ENCODE measurements around the gene SPRR2D. TPM values are rescaled to one million over a fixed set of nuclear protein-coding genes. Genes with fewer than 3 reads are reported as not detected.
"Not testable (repeated sequence)": the region's sequence is repeated elsewhere in the genome, so short reads cannot be mapped to it uniquely, and the experiment has no call there.

The SPRR2D gene
- total RNA-seq, 4 donors from 2014 or later = not detected

GRCh38 chr1:153025797-153026196 lies 15.1 kb downstream of the SPRR2D start:
- H3K36me3 ChIP-seq = no peaks in the 10 kb centered on the region
- in situ Hi-C loops (cut with MboI; ENCODE audit: low pct_ligation_motif_present in 1 of 4, low pct_unique_long_range_greater_than_20kb in 1 of 4, low sequenced_read_pairs in 3 of 4) (no loop called here), intact Hi-C loops (cut with DNase I; ENCODE audit: low total_unique reads) (no loop called here)
- no peaks in the 10 kb centered on the region for H3K4me1 ChIP-seq
- no peaks in the 10 kb centered on the region for H3K27me3 ChIP-seq
- H3K4me3 ChIP-seq = no peak overlapping the region
- no peak for TF ChIP-seq POLR2A (IDR thresholded peaks at IDR 0.05)
- no peak for TF ChIP-seq EP300 (IDR thresholded peaks at IDR 0.05; ENCODE audit: low read depth)
- TF ChIP-seq POLR2AphosphoS5 (IDR thresholded peaks at IDR 0.05) = no peak
- no peak for TF ChIP-seq CTCF (IDR thresholded peaks at IDR 0.05)
- WGBS, 2 donors (ENCODE audit: low coverage in 1 of 2) = 71% methylated on average over 1 of the region's 1 CpG
- H3K9me3 ChIP-seq = no peaks in the 10 kb centered on the region
- DNase-seq = no peak
- H3K27ac ChIP-seq = no peak overlapping the region

- TF ChIP-seq CTCF (IDR thresholded peaks at IDR 0.05) (no peak), EP300 (IDR thresholded peaks at IDR 0.05; ENCODE audit: low read depth) (no peak), POLR2AphosphoS5 (IDR thresholded peaks at IDR 0.05) (no peak), POLR2A (IDR thresholded peaks at IDR 0.05) (no peak)
- WGBS, 2 donors (ENCODE audit: low coverage in 1 of 2) = 78 to 85% methylated on average over 1 of the region's 1 CpG
- Histone ChIP-seq H3K27ac (no peak overlapping the region), H3K4me3 (no peak overlapping the region), H3K36me3 (no peaks in the 10 kb centered on the region), H3K9me3 (no peaks in the 10 kb centered on the region), H3K4me1 (no peaks in the 10 kb centered on the region), H3K27me3 (no peaks in the 10 kb centered on the region)
- intact Hi-C loops (cut with DNase I; ENCODE audit: low total_unique reads) = no loop called here
- in situ Hi-C loops (cut with MboI; ENCODE audit: low pct_ligation_motif_present in 1 of 4, low pct_unique_long_range_greater_than_20kb in 1 of 4, low sequenced_read_pairs in 3 of 4) = no loop called here
- no peak for DNase-seq
Observed at GRCh38 chr1:153024413-153024812, 16.5 kb downstream of the SPRR2D start.

GRCh38 chr1:153023109-153023508 lies 17.8 kb downstream of the SPRR2D start:
- Histone ChIP-seq H3K4me1 (no peaks in the 10 kb centered on the region), H3K9me3 (no peaks in the 10 kb centered on the region), H3K27me3 (no peaks in the 10 kb centered on the region), H3K4me3 (no peak overlapping the region), H3K27ac (no peak overlapping the region), H3K36me3 (no peaks in the 10 kb centered on the region)
- in situ Hi-C loops (cut with MboI; ENCODE audit: low pct_ligation_motif_present in 1 of 4, low pct_unique_long_range_greater_than_20kb in 1 of 4, low sequenced_read_pairs in 3 of 4) = no loop called here
- 90 to 92% methylated on average over 2 to 7 of the region's 7 CpGs for WGBS, 2 donors (ENCODE audit: low coverage in 1 of 2)
- TF ChIP-seq POLR2AphosphoS5 (IDR thresholded peaks at IDR 0.05) (no peak), CTCF (IDR thresholded peaks at IDR 0.05) (no peak)
- intact Hi-C loops (cut with DNase I; ENCODE audit: low total_unique reads) = no loop called here
- DNase-seq = no peak

- WGBS, 2 donors (ENCODE audit: low coverage in 1 of 2) = 62 to 68% methylated on average over 6 to 9 of the region's 9 CpGs
- H3K4me3 ChIP-seq; H3K4me1 ChIP-seq; DNase-seq; intact Hi-C loops (cut with DNase I; ENCODE audit: low total_unique reads); H3K36me3 ChIP-seq; H3K9me3 ChIP-seq; in situ Hi-C loops (cut with MboI; ENCODE audit: low pct_ligation_motif_present in 1 of 4, low pct_unique_long_range_greater_than_20kb in 1 of 4, low sequenced_read_pairs in 3 of 4); H3K27ac ChIP-seq; H3K27me3 ChIP-seq: not testable (repeated sequence)
Observed at GRCh38 chr1:153022340-153022739, 18.6 kb downstream of the SPRR2D start.

DNA sequence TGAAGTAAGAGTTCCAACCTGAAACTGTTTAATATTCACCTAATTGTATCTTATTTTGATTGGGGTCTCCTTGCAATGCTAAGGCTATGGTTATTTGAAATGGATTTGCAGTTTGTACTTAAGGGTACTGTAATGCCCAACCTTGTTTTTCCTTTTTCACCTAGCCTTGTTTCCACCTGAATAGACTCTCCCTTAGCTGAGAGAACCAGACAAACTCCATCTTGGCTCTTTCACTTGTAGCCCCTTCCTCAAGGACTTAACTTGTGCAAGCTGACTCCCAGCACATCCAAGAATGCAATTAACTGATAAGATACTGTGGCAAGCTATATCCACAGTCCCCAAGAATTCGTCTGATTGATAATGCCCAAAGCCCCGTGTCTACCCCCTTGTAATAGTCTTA lies 19.1 kb downstream of the SPRR2D start:
- DNase-seq; in situ Hi-C loops (cut with MboI; ENCODE audit: low pct_ligation_motif_present in 1 of 4, low pct_unique_long_range_greater_than_20kb in 1 of 4, low sequenced_read_pairs in 3 of 4); H3K4me3 ChIP-seq; intact Hi-C loops (cut with DNase I; ENCODE audit: low total_unique reads); H3K9me3 ChIP-seq; H3K4me1 ChIP-seq; H3K36me3 ChIP-seq; H3K27ac ChIP-seq; H3K27me3 ChIP-seq: not testable (repeated sequence)
- 17 to 45% methylated on average over 2 of the region's 2 CpGs for WGBS, 2 donors (ENCODE audit: low coverage in 1 of 2)

DNA sequence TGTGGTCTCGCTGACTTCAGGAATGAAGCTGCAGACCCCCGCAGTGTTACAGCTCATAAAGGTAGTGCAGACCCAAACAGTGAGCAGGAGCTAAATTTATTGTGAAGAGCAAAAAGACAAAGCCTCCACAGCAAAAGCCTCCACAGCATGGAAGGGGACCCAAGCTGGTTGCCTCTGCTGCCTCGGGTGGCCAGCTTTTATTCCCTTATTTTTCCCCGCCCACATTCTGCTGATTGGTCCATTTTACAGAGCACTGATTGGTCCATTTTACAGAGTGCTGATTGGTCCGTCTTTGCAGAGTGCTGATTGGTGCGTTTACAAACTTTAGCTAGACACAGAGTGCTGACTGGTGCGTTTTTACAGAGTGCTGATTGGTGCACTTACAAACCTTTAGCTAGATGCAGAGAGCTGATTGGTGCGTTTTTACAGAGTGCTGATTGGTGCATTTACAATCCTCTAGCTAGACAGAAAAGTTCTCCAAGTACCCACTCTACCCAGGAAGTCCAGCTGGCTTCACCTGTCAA lies 29.6 kb downstream of the SPRR2D start:
- H3K27me3 ChIP-seq; in situ Hi-C loops (cut with MboI; ENCODE audit: low pct_ligation_motif_present in 1 of 4, low pct_unique_long_range_greater_than_20kb in 1 of 4, low sequenced_read_pairs in 3 of 4); H3K36me3 ChIP-seq; H3K4me1 ChIP-seq; H3K4me3 ChIP-seq; intact Hi-C loops (cut with DNase I; ENCODE audit: low total_unique reads); DNase-seq; H3K27ac ChIP-seq; H3K9me3 ChIP-seq: not testable (repeated sequence)
- WGBS, 2 donors (ENCODE audit: low coverage in 1 of 2) = 82% methylated on average over 8 of the region's 8 CpGs; no CpG with 5 or more reads in 1 of the 2 donors
